NCI-H82 (cell line): Measurements from ENCODE around the gene FER1L5.

Source experiments
- DNase-seq: peaks from one replicate; lab custom pipeline; 2025; lab: John Stamatoyannopoulos, UW

The FER1L5 gene

GRCh38 chr2:96747061-96747617 lies 104.6 kb downstream of the FER1L5 start:
- no peak for DNase-seq

GRCh38 chr2:96751800-96752199 lies 109.2 kb downstream of the FER1L5 start:
- DNase-seq: no peak

- no peak for DNase-seq
Measured at GRCh38 chr2:96753661-96754282, 111.2 kb downstream of the FER1L5 start.

GRCh38 chr2:96754317-96754716 lies 111.8 kb downstream of the FER1L5 start:
- no peak for DNase-seq
